Loucy (cell line): ENCODE measurements around the gene TRPV6.

Source experiments
- EZH2phosphoT487 ChIP-seq: fragments of 200-600 bp; IDR thresholded peaks from 2 replicates; pipeline ENCODE4 v1.6.1; 2018; ENCODE audit warnings: antibody characterized with exemption, mild to moderate bottlenecking, moderate library complexity, borderline replicate concordance
- TF ChIP-seq, protein P1 (sequence below): fragments of 200-600 bp; sonication (generic); conservative IDR thresholded peaks from 2 replicates; pipeline ENCODE4 v1.5.1; 2014; ENCODE audit warnings: mild to moderate bottlenecking, antibody characterized with exemption, low read length

GRCh38 chr7:142915315-142915714, 29.8 kb upstream of the TRPV6 start:
- TF ChIP-seq, protein P1, sequence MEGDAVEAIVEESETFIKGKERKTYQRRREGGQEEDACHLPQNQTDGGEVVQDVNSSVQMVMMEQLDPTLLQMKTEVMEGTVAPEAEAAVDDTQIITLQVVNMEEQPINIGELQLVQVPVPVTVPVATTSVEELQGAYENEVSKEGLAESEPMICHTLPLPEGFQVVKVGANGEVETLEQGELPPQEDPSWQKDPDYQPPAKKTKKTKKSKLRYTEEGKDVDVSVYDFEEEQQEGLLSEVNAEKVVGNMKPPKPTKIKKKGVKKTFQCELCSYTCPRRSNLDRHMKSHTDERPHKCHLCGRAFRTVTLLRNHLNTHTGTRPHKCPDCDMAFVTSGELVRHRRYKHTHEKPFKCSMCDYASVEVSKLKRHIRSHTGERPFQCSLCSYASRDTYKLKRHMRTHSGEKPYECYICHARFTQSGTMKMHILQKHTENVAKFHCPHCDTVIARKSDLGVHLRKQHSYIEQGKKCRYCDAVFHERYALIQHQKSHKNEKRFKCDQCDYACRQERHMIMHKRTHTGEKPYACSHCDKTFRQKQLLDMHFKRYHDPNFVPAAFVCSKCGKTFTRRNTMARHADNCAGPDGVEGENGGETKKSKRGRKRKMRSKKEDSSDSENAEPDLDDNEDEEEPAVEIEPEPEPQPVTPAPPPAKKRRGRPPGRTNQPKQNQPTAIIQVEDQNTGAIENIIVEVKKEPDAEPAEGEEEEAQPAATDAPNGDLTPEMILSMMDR = no peak; the same call in 1 of the 2 replicates
- no peak for TF ChIP-seq EZH2phosphoT487
